Calu3 (cell line): ENCODE measurements around the gene SVOP. TPM values are rescaled to one million over a fixed set of nuclear protein-coding genes. Genes with fewer than 3 reads are reported as not detected.

Experiments used
- BruUV-seq: library from RNA; stranded (reverse); fragments of 400-500 nt; replicated peaks from 2 replicates; lab custom pipeline; 2021; lab: Mats Ljungman, UMichigan
- CTCF ChIA-PET: fragments of 300-600 bp; sonication (Branson Sonifier 250); formaldehyde crosslinking; loops from one replicate; lab custom pipeline; 2022; ENCODE audit warnings: antibody characterized with exemption; lab: Charles Lee
- DNase-seq: peaks from one replicate; pipeline ENCODE4 v3.0.0; 2022
- H3K27ac Mint-ChIP-seq: one replicate; pipeline ENCODE4 v1.8.0; 2022; ENCODE audit warnings: mixed read lengths; ENCODE audit not compliant: unreplicated experiment
- H3K27me3 Mint-ChIP-seq: one replicate; pipeline ENCODE4 v1.8.0; 2022; ENCODE audit warnings: mixed read lengths; ENCODE audit not compliant: unreplicated experiment
- H3K36me3 Mint-ChIP-seq: one replicate; pipeline ENCODE4 v1.8.0; 2022; ENCODE audit warnings: mild to moderate bottlenecking, moderate library complexity, mixed read lengths; ENCODE audit not compliant: insufficient read depth, unreplicated experiment
- H3K4me1 Mint-ChIP-seq: one replicate; pipeline ENCODE4 v1.8.0; 2022; ENCODE audit warnings: mild to moderate bottlenecking, low read depth, mixed read lengths; ENCODE audit not compliant: unreplicated experiment
- H3K4me3 Mint-ChIP-seq: one replicate; pipeline ENCODE4 v1.8.0; 2022; ENCODE audit warnings: mild to moderate bottlenecking, low read depth, moderate library complexity, mixed read lengths; ENCODE audit not compliant: unreplicated experiment
- H3K9me3 Mint-ChIP-seq: one replicate; pipeline ENCODE4 v1.8.0; 2022; ENCODE audit warnings: low read depth, mixed read lengths; ENCODE audit not compliant: unreplicated experiment
- CTCF ChIP-seq: fragments of 200-600 bp; IDR thresholded peaks from one replicate; pipeline ENCODE4 v1.8.0; 2022; ENCODE audit warnings: antibody characterized with exemption; ENCODE audit not compliant: unreplicated experiment
- intact Hi-C: fragments of 100-400 bp; cut with micrococcal nuclease; formaldehyde crosslinking; loops from one replicate; pipeline ENCODE4 v1.10.0; 2022; ENCODE audit not compliant: unreplicated experiment
- total RNA-seq: library from RNA; stranded (reverse); gene quantifications from 2 replicates; pipeline ENCODE4 v1.2.3, GENCODE V29; 2022

The SVOP gene
- total RNA-seq, 1 experiment from 2014 or later: not detected

GRCh38 chr12:108985750-108986149, 35.1 kb downstream of the SVOP start:
- BruUV-seq: no TSS peak

GRCh38 chr12:108983227-108983626, 37.6 kb downstream of the SVOP start:
- H3K27ac Mint-ChIP-seq: no peak overlapping the region
- no TSS peak for BruUV-seq
- no peaks in the 10 kb centered on the region for H3K9me3 Mint-ChIP-seq
- no peaks in the 10 kb centered on the region for H3K36me3 Mint-ChIP-seq
- intact Hi-C loops: no loop called here
- H3K4me1 Mint-ChIP-seq: no peaks in the 10 kb centered on the region
- CTCF ChIA-PET: no interaction called here
- H3K4me3 Mint-ChIP-seq: no peak overlapping the region
- DNase-seq: no peak
- peaks cover 13% of the 10 kb centered on the region for H3K27me3 Mint-ChIP-seq
- TF ChIP-seq CTCF: no peak

More at GRCh38 chr12:108985750-108986149, 35.1 kb downstream of the SVOP start:
- Mint-ChIP-seq H3K4me1 (no peaks in the 10 kb centered on the region), H3K36me3 (no peaks in the 10 kb centered on the region), H3K27me3 (peaks cover 24% of the 10 kb centered on the region), H3K9me3 (no peaks in the 10 kb centered on the region), H3K4me3 (no peak overlapping the region), H3K27ac (no peak overlapping the region)
- DNase-seq: no peak
- no peak for TF ChIP-seq CTCF
- CTCF ChIA-PET: interaction anchor here (0.7 kb wide), 1 partner anchor 345 kb away, joined by 3 read pairs; no protein-coding TSS in a partner anchor
- intact Hi-C loops: no loop called here

- Mint-ChIP-seq H3K4me1 (no peaks in the 10 kb centered on the region), H3K27me3 (peaks cover 13% of the 10 kb centered on the region), H3K4me3 (no peak overlapping the region), H3K27ac (no peak overlapping the region), H3K36me3 (no peaks in the 10 kb centered on the region), H3K9me3 (no peaks in the 10 kb centered on the region)
- DNase-seq: no peak
- CTCF ChIA-PET: no interaction called here
- intact Hi-C loops: no loop called here
- TF ChIP-seq CTCF: no peak
- BruUV-seq: no TSS peak
Observed at GRCh38 chr12:108982621-108983219, 38.1 kb downstream of the SVOP start.

GRCh38 chr12:108981835-108982234, 39.0 kb downstream of the SVOP start:
- no peaks in the 10 kb centered on the region for H3K4me1 Mint-ChIP-seq
- no TSS peak for BruUV-seq
- no peak for TF ChIP-seq CTCF

More at GRCh38 chr12:108981835-108982234, 39.0 kb downstream of the SVOP start:
- intact Hi-C loops: no loop called here
- Mint-ChIP-seq H3K27ac (no peak overlapping the region), H3K27me3 (peaks cover 16% of the 10 kb centered on the region), H3K4me3 (no peak overlapping the region), H3K36me3 (no peaks in the 10 kb centered on the region), H3K9me3 (no peaks in the 10 kb centered on the region)
- CTCF ChIA-PET: interaction anchor here (0.7 kb wide), 1 partner anchor 187 kb away, joined by 7 read pairs; no protein-coding TSS in a partner anchor
- DNase-seq: no peak
